Activated CD8-positive, alpha-beta memory T cell treated with anti-CD3 and anti-CD28 coated beads, Interleukin-2, amount 50 U/mL, for 4 hours (primary cell): Measurements from ENCODE around the gene TES.
"Not testable (repeated sequence)": the region's sequence is repeated elsewhere in the genome, so short reads cannot be mapped to it uniquely, and the experiment has no call there.

Experiments
- DNase-seq: peaks from one replicate; pipeline ENCODE4 v3.0.0-alpha.2; 2020

TES gene

GRCh38 chr7:116224492-116225098, 14.3 kb downstream of the TES start:
- DNase-seq, result no peak

GRCh38 chr7:116225860-116226259, 15.5 kb downstream of the TES start:
- DNase-seq, result no peak

DNA sequence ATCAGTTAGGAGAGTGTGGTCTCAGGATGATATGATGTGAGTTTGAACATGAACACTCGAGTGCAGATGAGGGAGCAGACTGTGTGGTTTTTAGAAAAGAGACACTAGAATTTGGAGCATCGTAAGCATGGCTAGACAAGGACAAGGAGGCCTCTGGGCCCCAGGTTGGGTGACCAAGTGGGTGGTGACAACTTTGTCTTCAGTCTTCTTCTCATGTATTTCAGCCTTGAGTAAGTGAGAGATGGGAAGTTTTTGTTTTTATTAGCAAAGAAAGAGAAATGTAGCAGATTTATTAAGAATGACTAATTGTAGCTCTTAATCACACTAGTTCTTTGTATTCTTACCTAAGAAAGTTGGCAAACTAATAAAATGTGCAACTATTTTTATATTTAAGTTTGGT, 16.3 kb downstream of the TES start:
- no peak for DNase-seq

GRCh38 chr7:116227678-116228239, 17.4 kb downstream of the TES start:
- DNase-seq, result no peak

GRCh38 chr7:116228241-116228640, 17.9 kb downstream of the TES start:
- no peak for DNase-seq

GRCh38 chr7:116229366-116229765, 19.0 kb downstream of the TES start:
- no peak for DNase-seq

GRCh38 chr7:116230191-116231005, 20.1 kb downstream of the TES start:
- DNase-seq, result no peak

DNA sequence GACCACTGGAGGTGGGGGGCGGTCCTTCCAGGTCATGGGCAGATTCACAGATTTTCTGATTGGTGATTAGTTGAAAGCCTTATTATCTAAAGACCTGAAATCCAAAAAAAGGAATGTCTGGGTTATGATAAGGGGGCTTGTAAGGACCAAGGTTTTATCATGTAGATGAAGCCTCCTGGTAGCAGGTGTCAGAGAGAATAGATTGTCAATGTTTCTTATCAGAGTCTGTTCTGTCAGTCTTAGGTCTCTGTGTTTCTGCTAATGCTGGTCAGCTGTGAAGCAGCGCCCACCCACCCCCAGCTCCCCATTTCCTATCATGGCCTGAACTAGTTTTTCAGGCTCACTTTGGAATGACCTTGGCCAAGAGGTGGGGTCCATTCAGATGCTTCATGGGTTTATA, 21.2 kb downstream of the TES start:
- no peak for DNase-seq

DNA sequence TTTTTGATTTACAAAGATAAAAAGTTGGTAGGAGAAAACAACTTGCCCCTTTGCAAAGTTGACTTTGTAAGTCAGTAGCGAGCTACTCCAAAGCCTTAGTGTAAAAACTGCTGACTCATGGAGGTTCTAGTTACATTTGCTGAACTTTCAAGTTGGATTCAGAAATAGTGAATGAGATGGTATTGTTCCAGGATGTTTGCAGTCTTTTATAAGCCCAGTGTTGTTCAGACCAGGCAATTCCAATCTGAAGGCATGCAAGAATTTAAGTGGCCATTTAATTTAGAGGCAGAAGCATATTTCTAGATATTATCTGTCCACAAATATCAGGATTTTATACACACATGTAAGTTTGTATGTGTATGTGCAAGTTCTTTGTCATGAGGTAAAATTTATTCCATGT, 21.6 kb downstream of the TES start:
- DNase-seq, result no peak

GRCh38 chr7:116232350-116232749, 22.0 kb downstream of the TES start:
- DNase-seq, result no peak

- DNase-seq, result no peak
Observed at GRCh38 chr7:116232920-116233319, 22.6 kb downstream of the TES start.

DNA sequence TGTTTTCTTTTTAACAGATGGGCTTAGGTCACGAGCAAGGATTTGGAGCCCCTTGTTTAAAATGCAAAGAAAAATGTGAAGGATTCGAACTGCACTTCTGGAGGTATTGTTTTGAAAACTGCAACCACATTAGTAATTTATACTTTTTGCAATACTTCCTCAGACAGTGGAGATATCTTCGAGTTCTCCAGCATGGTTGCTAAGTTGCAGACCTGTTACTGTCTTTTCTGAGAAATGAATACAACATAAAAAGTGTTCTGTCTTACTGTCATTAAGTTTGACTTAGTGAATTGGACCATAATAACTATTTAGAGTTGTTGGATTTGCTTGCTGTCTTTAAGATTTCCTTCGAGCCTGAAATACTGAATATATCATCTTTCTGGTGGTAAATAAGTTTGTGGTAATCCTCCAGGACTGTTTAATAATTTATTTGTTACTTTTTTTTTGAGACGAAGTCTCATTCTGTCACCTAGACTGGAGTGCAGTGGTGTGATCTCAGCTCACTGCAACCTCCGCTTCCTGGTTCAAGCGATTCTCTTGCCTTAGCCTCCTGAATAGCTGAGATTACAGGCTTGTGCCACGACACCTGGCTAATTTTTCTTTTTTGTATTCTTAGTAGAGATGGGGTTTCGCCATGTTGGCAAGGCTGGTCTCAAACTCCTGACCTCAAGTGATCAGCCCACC, 24.3 kb downstream of the TES start:
- DNase-seq, result no peak

DNA sequence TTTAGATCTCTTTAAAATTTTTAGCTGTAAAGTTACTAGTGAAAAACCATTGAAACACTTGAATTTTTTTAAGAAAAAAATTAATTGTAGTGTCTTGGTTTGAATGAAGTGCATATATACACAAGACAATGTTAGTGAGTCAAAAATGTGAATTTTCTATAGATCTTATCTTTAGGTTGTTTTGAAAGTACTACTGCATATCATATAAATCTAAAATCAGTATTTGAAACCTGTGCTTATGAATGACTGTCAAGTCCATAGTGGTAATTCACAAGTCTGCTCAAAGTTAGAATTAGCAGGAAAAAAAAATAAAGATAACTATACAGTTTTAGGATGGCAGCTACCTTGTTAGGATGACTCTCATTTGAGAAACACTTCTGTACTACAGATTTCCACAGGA, 25.0 kb downstream of the TES start:
- DNase-seq, result no peak

GRCh38 chr7:116236020-116236630, 25.8 kb downstream of the TES start:
- peak; percentile 63 for DNase-seq

- no peak for DNase-seq
Observed at GRCh38 chr7:116239020-116239419, 28.7 kb downstream of the TES start.

DNA sequence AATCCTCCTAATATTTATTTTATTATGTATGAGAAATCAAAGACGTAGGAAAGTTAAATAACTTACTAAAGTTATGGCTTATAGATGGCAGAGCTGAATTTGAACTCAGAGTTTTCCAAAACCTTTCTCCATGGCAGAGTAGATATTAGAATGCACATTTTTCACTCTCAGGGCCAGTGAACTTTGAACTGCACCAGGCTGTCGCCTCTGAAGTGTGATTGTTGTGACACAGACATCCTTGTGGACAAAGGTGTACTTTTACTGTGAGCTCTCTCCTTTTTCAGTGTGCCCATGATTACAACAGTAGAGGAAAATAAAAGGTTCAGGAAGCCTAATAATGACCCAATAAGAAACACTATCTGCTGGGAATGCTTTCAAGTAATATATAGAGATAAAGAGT, 29.1 kb downstream of the TES start:
- no peak for DNase-seq

- no peak for DNase-seq
Observed at GRCh38 chr7:116240024-116240668, 29.8 kb downstream of the TES start.

- DNase-seq, result no peak
Observed at GRCh38 chr7:116241291-116241690, 31.0 kb downstream of the TES start.

DNA sequence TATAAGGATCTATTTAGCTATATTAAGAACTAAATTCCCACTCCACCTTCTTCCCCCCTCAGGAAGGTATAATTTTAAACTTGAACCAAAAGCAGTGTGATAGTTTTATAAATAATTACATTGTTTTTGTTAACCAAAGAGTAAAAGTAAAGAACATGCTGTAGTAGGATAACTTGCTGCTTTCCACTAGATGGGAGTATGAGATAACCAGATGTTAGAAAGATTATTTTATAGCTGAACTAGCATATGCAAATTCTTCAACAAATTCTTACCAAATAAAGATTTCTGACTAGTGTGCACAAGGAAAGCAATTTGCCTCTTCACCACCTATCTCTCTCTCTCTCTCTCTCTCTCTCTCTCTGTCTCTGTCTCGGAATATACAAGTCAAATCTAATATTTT, 31.8 kb downstream of the TES start:
- DNase-seq, result no peak

DNA sequence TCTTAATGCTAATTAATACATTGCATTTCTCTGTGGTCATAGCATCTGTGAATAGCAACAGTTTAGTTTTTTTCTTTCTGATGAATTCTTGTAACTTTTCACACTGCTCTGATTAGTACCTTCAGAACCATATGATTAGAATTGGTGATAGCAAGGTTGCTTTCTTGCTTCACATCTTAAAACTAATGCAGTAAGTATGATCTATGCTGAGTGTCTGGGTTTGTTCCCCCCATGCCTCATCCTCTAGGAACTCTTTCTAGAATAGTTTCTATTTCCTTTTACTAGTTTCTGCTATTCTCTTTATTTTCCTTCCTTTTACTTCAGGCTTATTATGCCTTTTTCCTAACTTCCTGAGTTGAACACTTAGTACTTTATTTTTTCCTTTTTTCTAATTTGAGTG, 32.4 kb downstream of the TES start:
- no peak for DNase-seq

DNA sequence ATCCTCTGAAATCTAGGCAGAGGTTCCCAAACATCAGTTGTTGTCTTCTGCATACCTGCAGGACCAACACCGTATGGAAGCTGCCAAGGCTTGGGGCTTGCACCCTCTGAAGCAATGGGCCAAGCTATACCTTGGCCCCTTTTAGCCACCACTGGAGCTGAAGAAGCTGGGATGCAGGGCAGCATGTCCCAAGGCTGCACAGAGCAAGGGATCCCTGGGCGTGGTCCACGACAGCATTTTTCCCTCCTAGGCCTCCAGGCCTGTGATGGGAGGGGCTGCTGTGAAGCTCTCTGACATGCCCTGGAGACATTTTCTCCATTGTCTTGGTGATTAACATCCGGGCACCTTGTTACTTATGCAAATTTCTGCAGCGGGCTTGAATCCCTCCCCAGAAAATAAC, 34.5 kb downstream of the TES start:
- DNase-seq, result not testable (repeated sequence)

DNA sequence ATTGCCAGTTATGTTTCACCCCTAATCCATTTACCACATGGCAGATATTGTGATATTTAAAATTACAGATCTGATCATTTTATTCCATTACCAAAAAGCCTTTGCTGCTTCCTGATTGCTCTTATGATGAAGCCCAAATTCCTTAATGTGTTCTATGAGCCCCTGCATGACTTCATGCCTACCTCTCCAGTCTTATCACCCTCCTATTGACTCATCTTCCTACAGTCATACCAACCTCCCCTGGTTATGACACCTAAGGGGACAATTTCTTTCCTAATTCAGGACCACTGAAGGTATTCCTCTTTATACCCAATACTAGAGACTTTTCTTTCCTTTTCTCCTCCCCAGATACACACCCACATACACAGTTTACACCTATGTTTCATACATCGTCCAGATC, 36.0 kb downstream of the TES start:
- no peak for DNase-seq
